WTC11 (cell line): ENCODE results near the gene THBS2.

Experiments used
- ATF1 ChIP-seq: sonication (generic); formaldehyde crosslinking; IDR thresholded peaks from 2 replicates; pipeline ENCODE4 v1.8.1; 2023; ENCODE audit warnings: mild to moderate bottlenecking, moderate library complexity, missing genetic modification reagents
- CBFB ChIP-seq: sonication (generic); formaldehyde crosslinking; IDR thresholded peaks from 2 replicates; pipeline ENCODE4 v1.8.1; 2022; ENCODE audit warnings: mild to moderate bottlenecking, low read depth, missing genetic modification reagents
- CREB1 ChIP-seq: sonication (generic); formaldehyde crosslinking; IDR thresholded peaks from 2 replicates; pipeline ENCODE4 v1.8.0; 2023; ENCODE audit warnings: mild to moderate bottlenecking, missing genetic modification reagents
- CTCF ChIP-seq: fragments of 200-600 bp; IDR thresholded peaks from 2 replicates; pipeline ENCODE4 v1.8.0; 2022; ENCODE audit warnings: antibody characterized with exemption
- E2F4 ChIP-seq: sonication (generic); formaldehyde crosslinking; IDR thresholded peaks from 2 replicates; pipeline ENCODE4 v1.8.1; 2022; ENCODE audit warnings: low read depth, mild to moderate bottlenecking, moderate library complexity, missing genetic modification reagents, borderline replicate concordance
- ETV6 ChIP-seq: sonication (generic); formaldehyde crosslinking; IDR thresholded peaks from 2 replicates; pipeline ENCODE4 v1.8.1; 2022; ENCODE audit warnings: mild to moderate bottlenecking, missing genetic modification reagents
- MAX ChIP-seq: sonication (generic); formaldehyde crosslinking; IDR thresholded peaks from 2 replicates; pipeline ENCODE4 v1.8.0; 2022; ENCODE audit warnings: mild to moderate bottlenecking, missing genetic modification reagents
- NR2C2 ChIP-seq: sonication (generic); formaldehyde crosslinking; IDR thresholded peaks from 2 replicates; pipeline ENCODE4 v1.8.0; 2022; ENCODE audit warnings: mild to moderate bottlenecking, missing genetic modification reagents
- NR3C1 ChIP-seq: sonication (generic); formaldehyde crosslinking; conservative IDR thresholded peaks from 2 replicates; pipeline ENCODE4 v1.8.1; 2023; ENCODE audit warnings: low read depth, mild to moderate bottlenecking, missing genetic modification reagents
- TEAD4 ChIP-seq: sonication (generic); formaldehyde crosslinking; IDR thresholded peaks from 2 replicates; pipeline ENCODE4 v1.8.0; 2022; ENCODE audit warnings: mild to moderate bottlenecking, missing genetic modification reagents

- TF ChIP-seq CTCF (no peak), NR2C2 (CRISPR knock-in tag) (no peak), CREB1 (CRISPR knock-in tag) (no peak), ETV6 (CRISPR knock-in tag) (no peak), E2F4 (CRISPR knock-in tag) (no peak), NR3C1 (no peak), ATF1 (CRISPR knock-in tag) (no peak), MAX (no peak), TEAD4 (CRISPR knock-in tag) (no peak), CBFB (CRISPR knock-in tag) (no peak)
Observed at GRCh38 chr6:169235286-169235685, 18.4 kb downstream of the THBS2 start.
